ENCODE measurements around the gene C4A. TPM values are rescaled to one million over a fixed set of nuclear protein-coding genes. Genes with fewer than 3 reads are reported as not detected.

C4A gene
- total and polyA plus RNA-seq, 2 of the 13 experiments (the other 11 are each of a cell fraction or from before 2014, with no cell fraction given) = 165 to 478 TPM

DNA sequence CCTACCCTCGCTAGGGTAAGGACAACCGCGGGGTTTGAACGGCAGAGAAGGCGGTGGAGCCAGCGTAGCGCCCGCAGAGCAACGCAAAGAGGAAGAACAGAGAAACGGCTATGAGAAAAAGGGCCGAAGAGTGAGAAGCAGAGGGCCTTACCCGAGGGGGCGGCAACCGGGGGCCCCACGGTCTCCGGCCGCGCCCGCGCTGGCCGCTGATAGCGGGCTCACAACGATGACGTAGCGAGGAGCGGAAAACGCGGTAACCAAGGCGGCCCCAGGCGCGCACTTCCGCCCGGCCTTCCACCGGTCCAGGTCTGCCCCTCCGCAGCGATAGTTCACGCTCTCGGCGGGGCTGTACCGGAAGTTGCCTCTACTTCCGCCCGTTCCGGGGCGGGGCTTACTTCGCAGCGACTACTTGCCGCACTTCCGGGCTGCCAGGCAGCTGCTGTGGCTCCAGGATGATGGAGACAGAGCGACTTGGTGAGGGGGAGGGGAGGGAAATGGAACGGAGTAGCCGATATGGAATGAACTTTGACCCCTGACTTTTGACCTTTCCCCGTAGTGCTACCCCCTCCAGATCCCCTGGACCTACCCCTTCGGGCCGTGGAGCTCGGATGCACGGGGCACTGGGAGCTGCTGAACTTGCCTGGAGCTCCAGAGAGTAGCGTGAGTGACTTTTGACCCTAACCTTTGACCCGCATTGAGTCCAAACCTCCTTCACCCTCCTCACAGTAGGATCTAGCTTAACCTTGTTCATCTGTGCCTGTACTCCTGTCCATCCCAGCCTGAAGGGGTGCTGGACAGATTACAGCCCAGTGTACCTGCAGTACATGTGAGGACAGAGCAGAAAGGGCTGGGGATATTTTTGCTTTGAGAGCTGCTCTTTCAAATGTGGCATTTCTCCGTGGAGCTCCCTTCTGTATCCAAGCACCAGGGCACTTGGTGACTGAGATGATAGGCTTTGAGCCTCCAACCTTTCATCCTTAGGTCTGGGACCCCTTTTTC, 22.8 kb upstream of the C4A start, which contains the start of the genes NELFE and SKIC2 (continued):
- TF ChIP-seq CBX2 (IDR thresholded peaks at IDR 0.05; ENCODE audit: low read depth, low read length) (no peak), CBX2 (CRISPR knock-in tag; IDR thresholded peaks at IDR 0.05; ENCODE audit: low read depth) (no peak), GABPA (IDR thresholded peaks at IDR 0.05; ENCODE audit: low read depth, low read length) (peak; percentile 91), GABPA (CRISPR knock-in tag; IDR thresholded peaks at IDR 0.05; ENCODE audit: low read depth) (peak; percentile 96), HNRNPLL (IDR thresholded peaks at IDR 0.05; ENCODE audit: low read depth, low read length, poor library complexity, severe bottlenecking) (peak; percentile 97), CHCHD3 (CRISPR knock-in tag; IDR thresholded peaks at IDR 0.05) (no peak), SMARCE1 (IDR thresholded peaks at IDR 0.05; ENCODE audit: borderline replicate concordance) (no peak), NR0B2 (CRISPR knock-in tag; IDR thresholded peaks at IDR 0.05) (no peak), ZNF230 (CRISPR knock-in tag; IDR thresholded peaks at IDR 0.05) (peak; percentile 91), ZNF574 (CRISPR knock-in tag; IDR thresholded peaks at IDR 0.05) (peak; percentile 98), SOX5 (CRISPR knock-in tag; IDR thresholded peaks at IDR 0.05; ENCODE audit: borderline replicate concordance) (peak; percentile 49; the same call in 1 of the 2 replicates), FOXK2 (IDR thresholded peaks at IDR 0.05) (peak; percentile 74; the same call in 1 of the 2 replicates), POLR2AphosphoS2 (IDR thresholded peaks at IDR 0.05; ENCODE audit: low read depth, low read length) (no peak), E2F5 (CRISPR knock-in tag; conservative IDR thresholded peaks at IDR 0.05) (no peak), REPIN1 (CRISPR knock-in tag; IDR thresholded peaks at IDR 0.05; ENCODE audit: borderline replicate concordance, low read depth) (peak; percentile 82; the same call in 1 of the 2 replicates), ZSCAN25 (CRISPR knock-in tag; IDR thresholded peaks at IDR 0.05) (peak; percentile 75; the same call in 1 of the 2 replicates)
- TF ChIP-seq, protein P1, sequence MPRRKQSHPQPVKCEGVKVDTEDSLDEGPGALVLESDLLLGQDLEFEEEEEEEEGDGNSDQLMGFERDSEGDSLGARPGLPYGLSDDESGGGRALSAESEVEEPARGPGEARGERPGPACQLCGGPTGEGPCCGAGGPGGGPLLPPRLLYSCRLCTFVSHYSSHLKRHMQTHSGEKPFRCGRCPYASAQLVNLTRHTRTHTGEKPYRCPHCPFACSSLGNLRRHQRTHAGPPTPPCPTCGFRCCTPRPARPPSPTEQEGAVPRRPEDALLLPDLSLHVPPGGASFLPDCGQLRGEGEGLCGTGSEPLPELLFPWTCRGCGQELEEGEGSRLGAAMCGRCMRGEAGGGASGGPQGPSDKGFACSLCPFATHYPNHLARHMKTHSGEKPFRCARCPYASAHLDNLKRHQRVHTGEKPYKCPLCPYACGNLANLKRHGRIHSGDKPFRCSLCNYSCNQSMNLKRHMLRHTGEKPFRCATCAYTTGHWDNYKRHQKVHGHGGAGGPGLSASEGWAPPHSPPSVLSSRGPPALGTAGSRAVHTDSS (CRISPR knock-in tag; conservative IDR thresholded peaks at IDR 0.05) = 0 out of 2 replicates have a peak, but pooled peaks have one; percentile 50
- TF ChIP-seq, protein P2, sequence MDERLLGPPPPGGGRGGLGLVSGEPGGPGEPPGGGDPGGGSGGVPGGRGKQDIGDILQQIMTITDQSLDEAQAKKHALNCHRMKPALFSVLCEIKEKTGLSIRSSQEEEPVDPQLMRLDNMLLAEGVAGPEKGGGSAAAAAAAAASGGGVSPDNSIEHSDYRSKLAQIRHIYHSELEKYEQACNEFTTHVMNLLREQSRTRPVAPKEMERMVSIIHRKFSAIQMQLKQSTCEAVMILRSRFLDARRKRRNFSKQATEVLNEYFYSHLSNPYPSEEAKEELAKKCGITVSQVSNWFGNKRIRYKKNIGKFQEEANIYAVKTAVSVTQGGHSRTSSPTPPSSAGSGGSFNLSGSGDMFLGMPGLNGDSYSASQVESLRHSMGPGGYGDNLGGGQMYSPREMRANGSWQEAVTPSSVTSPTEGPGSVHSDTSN (CRISPR knock-in tag; IDR thresholded peaks at IDR 0.05) = 0 out of 2 replicates have a peak, but pooled peaks have one; percentile 8
- TF ChIP-seq, protein P3, sequence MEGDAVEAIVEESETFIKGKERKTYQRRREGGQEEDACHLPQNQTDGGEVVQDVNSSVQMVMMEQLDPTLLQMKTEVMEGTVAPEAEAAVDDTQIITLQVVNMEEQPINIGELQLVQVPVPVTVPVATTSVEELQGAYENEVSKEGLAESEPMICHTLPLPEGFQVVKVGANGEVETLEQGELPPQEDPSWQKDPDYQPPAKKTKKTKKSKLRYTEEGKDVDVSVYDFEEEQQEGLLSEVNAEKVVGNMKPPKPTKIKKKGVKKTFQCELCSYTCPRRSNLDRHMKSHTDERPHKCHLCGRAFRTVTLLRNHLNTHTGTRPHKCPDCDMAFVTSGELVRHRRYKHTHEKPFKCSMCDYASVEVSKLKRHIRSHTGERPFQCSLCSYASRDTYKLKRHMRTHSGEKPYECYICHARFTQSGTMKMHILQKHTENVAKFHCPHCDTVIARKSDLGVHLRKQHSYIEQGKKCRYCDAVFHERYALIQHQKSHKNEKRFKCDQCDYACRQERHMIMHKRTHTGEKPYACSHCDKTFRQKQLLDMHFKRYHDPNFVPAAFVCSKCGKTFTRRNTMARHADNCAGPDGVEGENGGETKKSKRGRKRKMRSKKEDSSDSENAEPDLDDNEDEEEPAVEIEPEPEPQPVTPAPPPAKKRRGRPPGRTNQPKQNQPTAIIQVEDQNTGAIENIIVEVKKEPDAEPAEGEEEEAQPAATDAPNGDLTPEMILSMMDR (CRISPR knock-in tag; IDR thresholded peaks at IDR 0.05) = no peak

All from HepG2 (cell line).